Stimulated activated naive CD4-positive, alpha-beta T cell treated with Interleukin-2 at 50 U/mL for 16 hours (primary cell): ENCODE measurements around the gene FAN1.

Source experiments
- DNase-seq: peaks from one replicate; lab custom pipeline; 2025; lab: John Stamatoyannopoulos, UW

The FAN1 gene

DNA sequence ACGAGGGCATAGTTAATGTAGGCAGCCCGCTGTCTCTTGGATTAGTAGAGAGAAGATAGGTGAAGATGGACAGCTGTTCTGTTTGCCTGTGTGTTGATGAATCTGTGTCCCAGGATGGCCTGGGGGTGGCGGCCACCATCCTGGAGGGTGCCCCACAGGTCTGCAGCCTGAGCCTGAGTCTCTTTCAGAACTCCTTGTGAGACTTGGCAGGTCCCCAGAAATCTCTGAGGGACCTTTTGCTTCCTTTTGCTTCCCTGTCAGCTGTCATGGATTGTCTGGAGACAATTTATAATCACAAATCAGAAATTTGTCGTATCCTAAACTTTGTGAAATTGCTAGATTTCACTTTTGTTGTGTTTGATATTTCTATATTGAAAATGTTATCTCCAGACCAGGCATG is 17.4 kb downstream of the FAN1 start:
- no peak for DNase-seq

DNA sequence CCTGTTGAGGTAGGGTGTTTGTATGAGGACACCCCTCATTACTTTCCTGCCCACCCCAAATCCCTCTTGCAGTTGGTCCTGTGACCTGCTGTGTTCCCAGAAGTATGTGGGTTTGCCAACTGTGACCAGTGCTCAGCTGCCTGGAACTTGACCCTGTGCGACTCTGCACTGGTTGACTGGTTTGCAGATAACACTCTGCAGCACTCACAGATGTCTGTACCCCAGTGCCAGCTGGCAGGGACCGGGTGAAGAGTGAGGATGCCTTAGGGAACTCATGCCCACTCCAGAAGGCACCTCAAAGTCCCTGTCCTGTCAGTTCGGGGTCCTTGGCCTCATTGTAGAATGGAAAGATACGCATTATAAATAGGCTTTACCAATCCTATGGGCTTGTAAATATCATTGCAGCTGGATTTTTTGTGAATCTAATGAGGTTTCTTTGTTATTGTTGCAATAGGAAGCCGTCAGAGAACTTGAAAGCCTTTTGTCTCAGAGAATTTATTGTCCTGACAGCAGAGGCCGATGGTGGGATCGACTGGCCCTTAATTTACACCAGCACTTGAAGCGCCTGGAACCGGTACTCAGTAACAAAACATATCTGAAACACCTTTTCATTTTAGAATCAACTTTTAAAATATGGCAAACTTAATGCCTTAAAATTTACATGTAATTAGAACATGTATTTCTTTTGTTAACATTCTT is 18.2 kb downstream of the FAN1 start:
- no peak for DNase-seq

DNA sequence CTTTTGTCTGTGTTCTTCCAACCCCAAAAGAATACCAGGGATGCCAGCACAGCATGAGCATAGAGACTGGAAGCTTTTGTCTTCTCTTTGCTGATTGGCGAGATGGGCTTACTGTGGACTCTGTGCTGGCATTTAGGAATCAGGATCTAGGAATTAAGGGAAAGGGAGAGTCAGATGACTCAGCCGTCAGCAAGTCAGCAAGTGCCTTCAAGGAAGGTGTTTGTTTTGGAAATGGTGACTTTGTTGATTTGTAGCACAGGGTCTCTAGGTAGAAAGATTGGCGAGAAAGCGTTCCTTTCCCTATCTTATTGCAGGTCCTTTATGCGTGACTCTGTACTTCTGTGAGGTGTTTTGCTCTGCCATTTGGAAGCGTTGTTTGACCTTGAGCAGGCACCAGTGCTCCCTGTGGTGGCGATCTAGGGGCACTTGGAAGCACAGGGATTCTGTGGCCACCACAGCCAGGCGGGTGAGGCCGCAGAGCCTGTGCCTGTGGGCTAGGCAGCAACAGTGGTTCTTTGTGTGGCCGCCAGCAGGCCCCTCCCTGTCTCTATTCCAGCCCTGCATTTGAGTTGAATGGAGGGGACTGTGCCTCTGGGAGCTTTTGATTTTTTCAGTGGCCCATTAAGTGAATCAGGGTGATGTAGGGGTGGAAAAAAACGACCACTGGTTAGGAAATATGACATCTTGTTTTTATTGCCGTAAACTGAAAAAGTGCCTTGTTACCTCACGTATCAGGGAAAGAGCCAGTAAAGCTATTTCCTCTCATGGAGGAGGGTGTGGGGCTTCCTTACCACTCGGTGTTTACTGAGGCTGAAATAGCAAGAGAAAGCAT is 19.0 kb downstream of the FAN1 start:
- no peak for DNase-seq

DNA sequence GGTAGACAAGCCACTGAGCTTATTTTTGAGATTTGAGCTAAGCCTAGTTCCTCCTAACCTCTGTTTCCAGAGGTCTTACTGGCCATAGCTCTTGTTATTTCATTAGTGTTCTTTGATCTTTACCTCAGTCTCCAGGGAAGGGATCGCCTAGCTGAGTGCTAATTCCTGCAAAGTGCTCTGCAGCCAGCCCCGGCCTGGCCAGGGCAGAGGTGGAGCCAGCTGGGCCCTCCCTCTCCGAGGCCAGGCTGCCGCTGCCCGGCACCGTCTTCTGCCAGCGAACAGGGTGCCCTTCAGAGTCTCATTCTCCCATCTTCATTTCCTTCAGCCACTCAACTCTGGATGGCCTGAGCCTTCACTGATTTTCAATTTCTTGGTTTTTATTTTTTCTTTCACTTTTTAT is 19.7 kb downstream of the FAN1 start:
- DNase-seq, result no peak

DNA sequence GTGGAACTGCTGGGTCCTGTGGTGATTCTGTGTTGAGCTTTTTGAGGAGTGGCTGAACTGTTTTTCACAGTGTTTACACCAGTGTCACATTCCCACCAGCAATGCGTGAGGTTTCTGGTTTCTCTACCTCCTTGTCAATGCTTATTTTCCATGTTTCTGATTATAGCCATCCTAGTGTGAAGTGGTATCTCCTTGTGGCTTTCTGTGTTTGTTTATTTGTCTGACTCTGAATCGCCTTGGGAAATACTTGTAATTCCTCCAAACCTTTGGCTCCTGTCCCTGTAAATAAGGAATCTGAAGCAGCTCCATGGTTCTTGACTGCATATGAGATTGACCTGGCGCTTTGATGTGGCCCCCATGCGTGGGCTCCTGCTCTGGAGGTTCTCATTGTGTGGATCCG is 20.6 kb downstream of the FAN1 start:
- DNase-seq, result no peak

DNA sequence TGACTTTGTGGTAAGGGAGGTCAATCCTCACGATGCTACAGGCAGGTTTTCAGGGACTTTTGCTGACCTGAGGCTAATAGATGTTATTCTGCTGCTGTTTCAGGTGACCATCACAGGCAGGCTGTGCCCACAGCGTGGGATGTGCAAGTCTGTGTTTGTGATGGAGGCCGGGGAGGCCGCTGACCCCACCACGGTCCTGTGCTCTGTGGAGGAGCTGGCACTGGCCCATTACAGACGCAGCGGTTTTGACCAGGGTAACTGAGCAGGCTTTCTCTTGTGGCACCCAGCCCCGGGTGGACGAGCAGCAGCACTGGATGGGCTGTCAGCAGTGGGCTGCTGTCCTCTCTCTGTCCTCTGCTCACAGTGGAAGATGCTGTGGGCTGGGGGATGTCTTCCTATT is 22.0 kb downstream of the FAN1 start:
- DNase-seq, result no peak

DNA sequence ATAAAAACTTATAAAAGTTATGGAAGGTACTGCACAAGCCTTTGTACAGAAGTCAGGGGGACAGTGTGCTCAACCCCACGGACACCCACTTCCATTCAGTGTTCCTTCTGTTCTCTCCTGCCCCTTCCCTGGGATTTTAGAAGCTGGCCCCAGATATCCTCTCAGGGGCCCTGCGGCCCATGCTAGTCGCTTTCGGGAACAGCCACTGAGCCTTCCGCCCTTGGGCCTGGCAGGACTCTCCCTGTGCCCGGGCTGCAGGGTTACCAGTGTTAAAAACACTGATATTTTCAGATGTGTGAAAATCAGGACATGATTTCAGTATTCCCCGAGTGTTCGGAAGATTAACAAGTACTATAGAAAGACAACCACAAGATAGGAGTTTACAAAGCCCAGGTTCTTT is 22.4 kb downstream of the FAN1 start:
- no peak for DNase-seq

DNA sequence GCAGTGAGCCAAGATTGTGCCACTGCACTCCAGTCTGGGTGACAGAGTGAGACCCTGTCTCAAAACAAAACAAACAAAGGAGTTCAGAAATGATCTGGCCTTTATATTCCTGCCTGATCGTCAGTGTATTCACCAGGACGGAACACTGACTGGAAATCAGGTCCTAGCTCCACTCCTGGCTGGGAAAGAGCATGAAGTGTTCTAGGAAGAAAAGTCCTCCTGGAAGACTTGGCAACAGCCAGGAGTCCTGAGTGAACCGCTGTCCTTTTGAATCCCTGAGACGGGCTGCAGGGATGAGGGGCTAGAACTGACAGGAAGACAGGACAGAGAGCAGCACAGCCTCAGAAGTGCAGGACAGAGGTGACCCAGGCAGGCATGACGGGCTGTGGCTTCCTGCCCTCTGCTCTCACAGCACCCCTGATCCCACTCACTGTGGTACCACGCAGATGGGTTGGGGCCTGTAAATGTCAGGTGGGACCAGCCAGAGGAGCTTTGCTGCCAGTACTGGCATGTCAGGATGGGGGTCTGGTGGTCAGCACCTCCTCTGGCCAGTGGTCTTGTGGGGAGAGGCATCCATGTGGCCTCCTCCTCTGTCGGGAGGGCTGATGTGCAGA is 23.5 kb downstream of the FAN1 start:
- no peak for DNase-seq

DNA sequence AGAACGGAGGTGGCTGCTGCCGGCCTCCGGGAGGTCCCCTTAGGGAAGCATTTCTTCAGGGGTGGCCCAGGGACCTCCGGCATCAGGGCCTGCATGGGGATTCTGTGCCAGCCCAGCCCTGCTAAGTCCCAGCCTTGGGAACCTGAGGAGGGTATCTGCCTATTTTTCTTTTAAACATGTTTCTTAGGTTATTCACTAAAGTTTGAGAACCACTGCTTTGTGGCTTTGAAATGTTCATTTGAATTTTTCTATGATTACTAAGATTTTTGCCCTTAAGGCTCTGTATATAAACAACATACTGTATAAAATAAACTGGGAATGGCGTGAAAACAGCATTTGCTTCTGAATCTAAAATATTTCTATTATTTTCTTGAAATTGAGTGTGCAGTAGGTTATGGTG is 24.4 kb downstream of the FAN1 start:
- no peak for DNase-seq

DNA sequence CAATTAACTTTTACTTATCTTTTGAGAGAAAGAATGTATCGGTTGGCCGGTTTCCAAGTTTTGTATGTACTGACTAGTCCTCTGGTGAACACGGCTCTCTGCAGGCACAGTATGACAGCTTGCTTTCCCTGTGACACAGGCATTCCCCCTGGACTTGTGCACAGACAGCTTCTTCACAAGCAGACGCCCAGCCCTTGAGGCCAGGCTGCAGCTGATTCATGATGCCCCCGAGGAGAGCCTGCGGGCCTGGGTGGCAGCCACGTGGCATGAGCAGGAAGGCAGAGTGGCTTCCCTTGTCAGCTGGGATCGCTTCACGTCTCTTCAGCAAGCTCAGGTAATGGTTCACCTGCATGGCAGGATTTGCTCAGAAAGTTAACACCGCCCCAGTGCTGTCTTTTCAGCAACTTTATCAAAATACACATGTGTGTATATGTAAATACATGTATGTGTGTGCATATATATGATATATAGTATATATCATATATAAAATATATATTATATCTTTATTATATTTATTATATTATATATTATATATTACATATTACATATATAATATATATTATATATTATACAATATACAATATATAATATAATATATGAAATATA is 25.5 kb downstream of the FAN1 start:
- no peak for DNase-seq

DNA sequence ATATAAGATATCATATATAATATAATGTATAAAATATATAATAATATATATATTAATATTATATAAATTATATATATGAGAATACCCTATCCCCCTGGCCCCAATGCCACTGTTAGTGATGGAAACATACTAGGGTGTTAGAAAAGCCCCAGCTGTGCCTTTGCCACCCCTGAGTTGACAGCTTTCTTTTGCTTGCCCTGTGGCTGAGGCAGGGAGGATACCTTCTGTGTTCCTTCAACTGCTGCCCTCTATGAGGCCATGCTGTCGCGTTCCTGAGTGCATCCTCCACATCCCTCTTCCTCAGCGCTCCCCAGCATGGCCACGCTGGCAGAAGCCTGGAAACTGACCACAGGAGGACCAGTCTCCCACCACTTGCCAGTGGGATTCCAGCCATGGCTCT is 26.3 kb downstream of the FAN1 start:
- DNase-seq, result no peak

DNA sequence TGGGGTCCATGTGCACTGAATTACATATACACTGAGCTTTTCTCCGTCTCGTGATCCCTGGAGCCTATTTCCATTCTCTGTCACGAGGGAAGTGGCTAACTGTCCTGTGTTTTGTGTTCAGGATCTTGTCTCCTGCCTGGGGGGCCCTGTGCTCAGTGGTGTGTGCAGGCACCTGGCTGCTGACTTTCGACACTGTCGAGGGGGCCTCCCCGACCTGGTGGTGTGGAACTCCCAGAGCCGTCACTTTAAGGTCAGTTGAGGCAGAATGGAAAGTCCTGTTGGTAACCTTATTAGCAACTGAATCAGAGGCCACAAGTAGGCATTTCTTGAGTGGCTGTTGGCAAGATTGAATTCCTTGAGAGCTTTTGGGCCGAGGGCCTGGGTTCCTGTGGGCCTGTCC is 26.7 kb downstream of the FAN1 start:
- DNase-seq, result no peak

DNA sequence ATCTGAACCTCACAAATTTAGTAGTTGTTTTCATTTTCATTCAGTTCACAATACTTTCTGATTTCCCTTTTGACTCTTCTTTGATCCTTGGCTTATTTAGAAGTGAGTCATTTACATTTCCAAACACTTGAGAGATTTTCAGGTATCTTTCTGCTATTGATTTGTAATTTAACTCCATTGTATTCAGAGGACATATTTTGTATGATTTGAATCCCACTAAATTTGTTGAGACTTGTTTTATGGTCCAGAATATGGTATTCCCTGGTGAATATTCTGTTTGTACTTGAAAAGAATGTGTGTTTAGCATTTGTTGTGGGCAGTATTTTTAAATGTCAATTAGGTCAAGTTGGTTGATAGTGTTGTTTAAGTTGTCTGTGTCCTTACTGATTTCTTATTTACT is 29.6 kb downstream of the FAN1 start:
- DNase-seq, result no peak

DNA sequence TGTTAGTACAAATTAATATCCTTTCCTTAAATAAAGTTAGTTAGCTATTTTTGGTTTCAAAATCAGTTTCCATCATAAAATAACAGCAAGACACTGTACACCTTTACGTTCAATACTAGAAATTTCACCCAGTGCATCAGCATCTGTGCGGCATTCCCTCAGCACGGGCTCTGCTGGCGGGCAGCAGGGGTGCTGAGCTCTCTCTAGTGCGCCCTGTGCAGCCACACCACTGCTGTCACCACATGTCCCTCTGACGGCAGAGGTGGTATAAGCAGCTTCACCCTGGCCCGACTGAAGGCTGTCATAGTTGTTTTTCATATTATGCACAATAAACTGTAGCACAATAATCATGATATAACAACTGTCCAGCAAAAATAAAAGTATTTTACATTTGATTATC is 35.4 kb downstream of the FAN1 start:
- DNase-seq, result no peak

DNA sequence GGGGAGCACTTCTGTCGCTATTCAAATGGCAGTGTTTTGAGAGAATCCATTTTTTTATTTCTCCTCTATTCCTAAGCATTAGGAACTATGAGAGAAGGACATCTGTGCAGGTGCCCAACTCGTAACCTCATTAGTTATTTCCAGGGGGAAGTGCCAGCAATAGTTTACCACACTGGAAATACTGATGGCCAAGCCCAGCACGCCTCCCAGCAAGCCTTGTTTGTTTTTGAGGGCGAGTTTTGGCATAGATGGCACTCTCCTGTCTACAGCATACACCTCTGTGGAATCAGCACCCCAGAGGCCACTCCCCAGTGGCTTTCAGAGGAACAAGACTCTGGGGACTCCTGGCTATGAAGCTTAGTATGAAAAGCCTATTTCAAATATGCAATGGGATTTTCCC is 36.6 kb downstream of the FAN1 start:
- no peak for DNase-seq

DNA sequence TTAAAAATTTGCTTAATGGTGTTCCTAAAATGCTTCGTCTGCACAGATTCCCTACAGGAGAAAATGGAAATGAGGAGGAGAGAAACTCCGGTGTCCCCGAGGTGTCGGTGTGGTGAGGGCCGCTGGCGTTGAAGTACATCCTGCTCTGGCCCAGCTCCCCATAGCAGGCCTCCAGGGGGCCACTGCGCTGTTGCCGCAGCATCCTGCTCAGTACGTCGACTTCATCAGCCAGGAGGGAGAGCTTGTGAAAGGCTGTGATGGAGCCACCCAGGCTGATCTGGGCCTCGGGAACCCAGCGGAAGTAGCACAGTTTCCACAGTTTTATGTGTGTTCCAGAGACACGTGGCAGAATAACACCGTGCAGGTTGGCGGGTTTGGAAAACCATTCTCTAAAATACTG is 37.8 kb downstream of the FAN1 start:
- no peak for DNase-seq

DNA sequence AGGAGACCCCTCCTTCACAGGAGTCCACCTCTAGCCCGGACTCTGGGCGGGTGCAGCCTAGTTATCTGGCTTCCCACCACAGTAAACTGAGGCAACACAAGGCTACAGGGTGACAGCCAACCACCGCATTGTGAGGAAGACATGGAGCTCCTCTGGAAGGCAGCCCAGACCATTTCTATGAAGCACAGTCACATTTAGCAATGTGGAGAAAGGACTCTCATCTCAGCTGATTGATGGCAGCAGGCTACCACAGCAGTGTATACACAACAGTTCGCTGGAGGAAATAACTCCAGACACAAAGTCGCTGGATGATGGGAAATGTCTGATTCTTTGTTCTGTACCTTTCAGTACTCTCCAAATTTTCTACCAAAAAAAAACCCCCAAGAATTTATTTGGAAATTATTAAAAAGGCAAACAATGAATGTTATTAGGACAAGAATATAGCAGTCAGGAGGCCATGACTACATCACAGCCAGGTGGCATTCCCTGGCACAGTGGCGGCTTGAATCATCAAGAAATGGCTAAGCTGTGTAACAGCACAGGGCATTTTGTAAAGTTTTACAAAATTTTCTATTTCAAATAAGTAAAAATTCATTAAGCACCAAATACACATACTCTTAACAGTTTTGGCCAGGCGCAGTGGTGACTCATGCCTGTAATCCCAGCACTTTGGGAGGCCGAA is 40.1 kb downstream of the FAN1 start:
- no peak for DNase-seq

DNA sequence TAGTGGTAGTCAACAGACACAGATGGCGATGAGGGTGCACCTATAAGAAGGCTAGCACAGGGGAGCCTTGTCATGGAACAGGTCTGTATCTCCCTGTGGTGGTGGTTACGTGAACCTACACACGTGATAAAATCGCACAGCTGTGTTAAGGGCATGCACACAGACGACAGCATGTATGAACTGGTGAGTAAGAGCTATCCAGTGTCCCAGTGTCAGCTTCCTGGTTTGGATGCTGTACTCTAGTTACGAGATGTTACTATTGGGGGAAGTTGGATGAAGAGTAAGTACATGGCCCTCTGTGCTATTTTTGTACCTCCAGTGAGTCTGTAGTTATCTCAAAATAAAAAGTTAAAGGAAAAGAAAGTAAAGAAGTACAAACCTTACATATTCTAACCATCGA is 49.5 kb downstream of the FAN1 start:
- no peak for DNase-seq

DNA sequence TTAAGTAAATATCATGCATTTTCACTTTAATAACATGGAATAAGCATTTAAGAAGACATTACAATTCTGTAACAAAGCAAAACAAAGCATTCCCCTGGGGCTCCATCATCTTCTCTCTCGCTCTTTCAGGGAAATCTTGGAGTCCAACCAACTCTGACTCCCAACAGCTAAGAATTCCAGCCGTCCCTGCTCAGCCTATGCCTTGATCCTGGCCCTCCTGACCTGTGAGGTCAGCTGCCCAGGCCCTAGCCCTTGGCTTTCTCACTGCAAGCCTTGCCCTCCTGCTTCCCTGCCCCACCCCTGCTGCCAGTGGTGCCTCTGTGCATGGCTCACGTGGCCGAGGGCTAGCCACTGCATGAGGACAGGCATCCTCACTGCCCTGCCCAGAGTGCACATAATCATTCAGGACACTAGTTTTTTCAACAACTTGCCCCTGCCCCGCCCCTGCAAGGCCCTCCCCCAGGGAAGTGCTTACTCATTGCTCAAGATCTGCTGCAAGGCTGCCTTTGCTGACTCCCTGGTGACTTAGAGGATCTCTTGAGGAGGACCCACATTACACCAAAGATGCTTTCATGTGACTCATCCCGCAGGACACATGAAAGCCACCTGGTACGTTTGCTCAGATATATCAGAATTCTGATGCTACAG is 50.1 kb downstream of the FAN1 start:
- DNase-seq, result no peak

DNA sequence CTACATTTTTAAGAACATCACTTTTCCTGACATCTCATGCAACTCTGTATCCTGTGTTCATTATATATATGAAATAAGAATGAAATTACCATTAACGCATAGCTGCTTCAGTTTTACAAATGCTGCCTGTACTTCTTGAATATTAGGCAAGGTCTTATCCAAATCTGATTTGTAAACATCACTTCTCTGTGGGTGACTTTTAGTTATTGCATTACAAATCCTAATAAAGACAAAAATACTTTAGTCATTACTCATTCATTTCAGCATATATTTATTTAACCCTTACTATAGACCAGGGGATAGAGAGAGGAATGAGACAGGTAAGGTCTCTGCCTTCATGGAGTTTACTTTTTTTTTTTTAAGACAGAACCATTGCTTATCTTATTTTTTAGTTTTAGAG is 51.0 kb downstream of the FAN1 start:
- DNase-seq, result no peak

DNA sequence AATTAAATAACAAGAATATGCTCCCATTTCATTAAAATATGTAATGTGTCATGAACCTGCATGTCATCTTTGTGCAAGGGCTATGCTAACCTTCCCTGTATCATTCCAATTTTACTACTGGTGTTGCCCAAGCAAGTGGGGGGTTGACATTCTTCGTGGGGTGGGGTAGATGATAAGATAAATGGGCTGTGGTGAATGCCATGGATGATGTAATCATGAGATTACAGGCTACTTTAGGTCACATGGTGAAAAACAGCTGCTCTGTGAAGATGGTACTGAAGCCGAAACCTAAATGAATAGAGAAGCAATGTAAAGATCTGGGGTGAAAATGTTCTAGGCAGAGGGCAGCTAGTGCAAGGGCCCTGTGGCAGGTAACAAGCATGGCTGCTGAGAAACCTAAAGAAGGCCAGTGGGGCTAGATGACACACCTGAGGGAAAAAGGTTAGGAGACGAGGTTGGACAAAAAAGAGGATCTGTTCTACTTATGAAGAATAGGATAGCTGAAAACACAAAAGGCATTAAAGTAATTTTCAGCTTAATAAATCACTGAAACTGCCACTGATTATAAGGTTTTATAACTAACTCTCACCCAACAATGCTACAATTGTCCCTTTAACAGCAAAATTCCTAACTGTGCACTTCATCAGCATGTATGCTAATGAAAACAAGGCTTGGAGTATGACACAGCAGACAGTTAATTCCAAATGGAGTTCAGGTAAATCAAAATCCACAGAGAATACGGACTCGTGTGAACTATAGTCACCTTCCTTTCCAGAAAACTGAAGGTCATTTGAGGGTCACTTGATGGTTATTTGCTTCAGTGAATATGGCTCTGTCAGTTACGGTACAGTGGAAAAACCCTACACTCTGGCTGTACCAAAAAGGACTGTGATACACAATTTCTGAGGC is 52.8 kb downstream of the FAN1 start:
- no peak for DNase-seq
